Breast epithelium (tissue), 4 donors: ENCODE data around the gene ATP9A. TPM values are rescaled to one million over a fixed set of nuclear protein-coding genes. Genes with fewer than 3 reads are reported as not detected.
"Not testable (repeated sequence)": the region's sequence is repeated elsewhere in the genome, so short reads cannot be mapped to it uniquely, and the experiment has no call there.

ENCODE experiments used
- DNase-seq, 2 donors: peaks; one replicate each; pipeline ENCODE4 v3.0.0-alpha.2; 2019; ENCODE audit warnings: low spot score in 2 of 2
- H3K27ac ChIP-seq, 2 donors: fragments of 200-600 bp; sonication (generic) in 1 of 2; one replicate each; pipeline ENCODE4 v1.5.1; 2016 to 2019; ENCODE audit warnings: mild to moderate bottlenecking in 1 of 2
- H3K27me3 ChIP-seq, 2 donors: fragments of 200-600 bp; sonication (generic) in 1 of 2; one replicate each; pipeline versions ENCODE4 v1.5.1 to v1.6.0; 2017 to 2019; ENCODE audit warnings: control low read depth in 1 of 2, mild to moderate bottlenecking in 1 of 2
- H3K36me3 ChIP-seq: fragments of 200-600 bp; one replicate; pipeline ENCODE4 v1.5.1; 2019
- H3K4me1 ChIP-seq, 2 donors: fragments of 200-600 bp; sonication (generic); one replicate each; pipeline ENCODE4 v1.5.1; 2016 to 2019; ENCODE audit warnings: control low read depth in 1 of 2
- H3K4me3 ChIP-seq, 3 donors: fragments of 200-600 bp; sonication (generic); 1 replicate in 2 of 3; 2 replicates in 1 of 3; pipeline ENCODE4 v1.5.1; 2016 to 2019; ENCODE audit warnings: mild to moderate bottlenecking in 3 of 3, moderate library complexity in 2 of 3
- H3K9me3 ChIP-seq, 2 donors: fragments of 200-600 bp; sonication (generic) in 1 of 2; one replicate each; pipeline ENCODE4 v1.5.1; 2016 to 2019; ENCODE audit warnings: control low read depth in 1 of 2
- CTCF ChIP-seq, 3 donors: fragments of 450-650 bp; IDR thresholded peaks; one replicate each; pipeline ENCODE4 v1.5.1; 2016 to 2017; ENCODE audit warnings: antibody characterized with exemption in 3 of 3, mild to moderate bottlenecking in 3 of 3, moderate library complexity in 3 of 3
- POLR2A ChIP-seq: fragments of 450-650 bp; IDR thresholded peaks from one replicate; pipeline ENCODE4 v1.6.1; 2016; ENCODE audit warnings: antibody characterized with exemption, mild to moderate bottlenecking, moderate library complexity
- POLR2AphosphoS5 ChIP-seq, 3 donors: sonication (generic); formaldehyde crosslinking; IDR thresholded peaks; one replicate each; pipeline ENCODE4 v1.6.1; 2017; ENCODE audit warnings: antibody characterized with exemption in 3 of 3
- intact Hi-C: fragments of 100-400 bp; cut with DNase I; formaldehyde crosslinking; loops from one replicate; pipeline ENCODE4 v1.15.1; 2023; ENCODE audit warnings: low total_unique reads
- total RNA-seq, 3 donors: library from RNA; depleted of rRNA; stranded (reverse); fragments of >200 nt; gene quantifications; one replicate each; pipeline ENCODE4 v1.1.0, GENCODE V29; 2016

ATP9A gene
- total RNA-seq, 3 donors from 2014 or later = 41.6 to 98.4 (median 50.8) TPM

DNA sequence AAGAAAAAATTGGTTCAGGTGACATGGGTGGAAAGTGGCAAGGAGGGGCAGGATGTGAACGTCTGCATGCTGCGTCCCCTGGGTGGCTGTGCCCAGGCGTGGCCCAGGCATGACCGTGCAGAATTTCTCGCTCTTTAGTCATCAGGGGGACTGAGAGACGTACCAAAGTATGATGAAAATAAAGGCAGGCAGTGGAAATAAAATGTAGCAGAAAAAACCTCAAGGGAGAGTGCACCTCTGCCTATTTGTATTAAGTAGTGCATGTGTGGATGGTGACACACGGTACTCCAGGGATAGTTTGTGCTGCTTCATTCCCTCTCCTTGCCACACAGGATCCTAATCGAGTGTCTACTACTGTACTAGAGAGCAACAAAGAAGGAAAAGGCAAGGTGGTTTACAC lies 81.1 kb downstream of the ATP9A start:
- intact Hi-C loops = no loop called here
- H3K9me3 ChIP-seq = no peaks in the 10 kb centered on the region
- no peak for DNase-seq
- no peaks in the 10 kb centered on the region for H3K36me3 ChIP-seq
- TF ChIP-seq CTCF (IDR thresholded peaks at IDR 0.05) (no peak), POLR2AphosphoS5 (IDR thresholded peaks at IDR 0.05) (no peak), POLR2A (no peak)
- H3K4me1 ChIP-seq = no peaks in the 10 kb centered on the region
- no peak overlapping the region for H3K4me3 ChIP-seq
- H3K27ac ChIP-seq = no peak overlapping the region
- no peaks in the 10 kb centered on the region for H3K27me3 ChIP-seq

GRCh38 chr20:51685494-51685893 lies 82.7 kb downstream of the ATP9A start:
- DNase-seq, H3K27ac ChIP-seq, intact Hi-C loops, H3K36me3 ChIP-seq, H3K4me1 ChIP-seq, H3K27me3 ChIP-seq, H3K4me3 ChIP-seq, H3K9me3 ChIP-seq: not testable (repeated sequence)

DNA sequence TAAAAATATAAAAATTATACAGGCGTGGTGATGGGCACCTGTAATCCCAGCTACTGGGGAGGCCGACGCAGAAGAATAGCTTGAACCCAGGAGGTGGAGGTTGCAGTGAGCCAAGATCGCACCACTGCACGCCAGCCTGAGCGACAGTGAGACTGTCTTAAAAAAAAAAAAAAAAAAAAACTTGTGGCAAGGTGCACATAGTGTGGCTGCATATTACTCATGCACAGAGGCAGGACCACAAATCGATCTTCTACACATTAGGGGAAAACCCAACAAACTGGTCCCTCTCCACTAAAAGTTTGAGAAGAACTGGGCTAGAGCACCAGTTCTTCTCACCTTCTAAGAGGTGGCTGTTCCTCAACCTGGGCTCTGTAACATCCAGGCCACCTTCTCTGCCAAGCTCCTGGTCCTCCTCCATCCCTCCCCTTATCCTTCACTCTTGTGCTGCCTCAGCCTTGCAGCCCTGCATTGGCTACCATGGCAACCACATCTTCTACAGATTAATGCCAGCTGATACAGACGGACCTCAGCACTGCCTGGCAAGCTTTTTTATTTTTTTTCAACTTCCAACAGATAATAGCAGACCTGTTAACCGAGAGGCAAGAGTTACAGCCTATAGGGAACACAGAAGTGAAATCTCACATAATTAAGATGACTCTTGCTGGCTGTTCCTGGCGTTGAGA lies 88.0 kb downstream of the ATP9A start:
- DNase-seq = no peak

DNA sequence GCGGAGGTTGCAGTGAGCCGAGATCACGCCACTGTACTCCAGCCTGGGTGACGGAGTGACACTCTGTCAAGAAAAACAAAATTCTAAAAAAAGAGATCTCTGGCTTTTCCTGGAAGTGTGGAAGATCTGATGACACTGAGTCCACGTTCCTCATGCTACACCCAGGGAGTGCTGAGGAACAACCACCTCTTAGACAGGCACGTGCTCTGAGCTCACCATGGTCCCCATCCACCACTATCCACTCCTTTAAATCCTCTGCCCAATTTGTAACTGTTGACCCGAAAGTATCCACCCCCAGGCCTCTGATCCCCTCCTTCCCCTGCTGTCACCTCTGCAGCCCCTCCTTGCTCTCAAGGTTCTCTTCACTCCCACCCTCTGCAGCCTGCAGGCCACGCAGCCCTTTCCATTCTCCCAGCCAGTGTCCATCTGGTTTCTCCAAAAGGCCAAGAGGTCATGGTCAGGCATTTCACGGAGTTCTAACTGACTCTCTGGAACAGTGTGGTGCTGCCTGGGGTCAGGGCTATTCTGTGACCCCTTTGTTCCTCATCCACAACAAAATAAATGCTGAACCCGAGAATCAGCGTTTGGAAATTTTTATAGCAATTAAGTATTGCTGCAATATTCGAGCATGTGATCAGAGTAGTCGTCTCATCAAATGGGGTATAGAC lies 88.8 kb downstream of the ATP9A start:
- no peak for TF ChIP-seq CTCF (IDR thresholded peaks at IDR 0.05)
- no peak for TF ChIP-seq POLR2AphosphoS5 (IDR thresholded peaks at IDR 0.05)
- no peak for TF ChIP-seq POLR2A
- no peaks in the 10 kb centered on the region for H3K36me3 ChIP-seq
- no peak for DNase-seq
- H3K9me3 ChIP-seq = no peaks in the 10 kb centered on the region
- intact Hi-C loops = no loop called here
- no peaks in the 10 kb centered on the region for H3K27me3 ChIP-seq
- no peaks in the 10 kb centered on the region for H3K4me1 ChIP-seq
- H3K27ac ChIP-seq = no peak overlapping the region
- no peak overlapping the region for H3K4me3 ChIP-seq

More for the DNA sequence above, 88.0 kb downstream of the ATP9A start:
- H3K4me1 ChIP-seq = no peaks in the 10 kb centered on the region
- H3K4me3 ChIP-seq = no peak overlapping the region
- H3K36me3 ChIP-seq = no peaks in the 10 kb centered on the region
- intact Hi-C loops = no loop called here
- H3K27ac ChIP-seq = no peak overlapping the region
- no peaks in the 10 kb centered on the region for H3K27me3 ChIP-seq
- TF ChIP-seq CTCF (IDR thresholded peaks at IDR 0.05) (no peak), POLR2A (no peak), POLR2AphosphoS5 (IDR thresholded peaks at IDR 0.05) (no peak)
- H3K9me3 ChIP-seq = no peaks in the 10 kb centered on the region

GRCh38 chr20:51678026-51678697 lies 90.0 kb downstream of the ATP9A start:
- TF ChIP-seq POLR2AphosphoS5 (IDR thresholded peaks at IDR 0.05) = no peak
- no peak for TF ChIP-seq POLR2A
- no peak for TF ChIP-seq CTCF (IDR thresholded peaks at IDR 0.05)
- peak overlapping the region in 1 of 2 donors; percentile 55 for H3K27ac ChIP-seq

More at GRCh38 chr20:51678026-51678697, 90.0 kb downstream of the ATP9A start:
- intact Hi-C loops = no loop called here
- Histone ChIP-seq H3K27me3 (no peaks in the 10 kb centered on the region), H3K4me3 (peak overlapping the region in 1 of 3 donors; percentile 2), H3K9me3 (no peaks in the 10 kb centered on the region), H3K4me1 (no peaks in the 10 kb centered on the region), H3K36me3 (no peaks in the 10 kb centered on the region)
- DNase-seq = peak in 1 of 2 donors; percentile 36
